Stimulated activated naive CD8-positive, alpha-beta T cell treated with anti-CD3 and anti-CD28 coated beads, Interleukin-15, amount 100 ng/mL, for 72 hours (primary cell): ENCODE measurements around the gene FAT1.

Experiments used
- ATAC-seq: fragments of 150-1000 bp; cut with Tn5 transposase; 2 replicates; pipeline ENCODE4 v1.10.0; 2021; ENCODE audit warnings: mild to moderate bottlenecking, moderate library complexity
- DNase-seq, 2 donors: peaks; one replicate each; pipeline ENCODE4 v3.0.0; 2021 to 2022
- H3K27ac Mint-ChIP-seq, 2 donors: one replicate each; pipeline ENCODE4 v1.8.0; 2022; ENCODE audit warnings: mild to moderate bottlenecking in 2 of 2, mixed read lengths in 2 of 2, moderate library complexity in 2 of 2
- H3K27me3 Mint-ChIP-seq: one replicate; pipeline ENCODE4 v1.8.0; 2022; ENCODE audit warnings: mixed read lengths
- H3K4me1 Mint-ChIP-seq: one replicate; pipeline ENCODE4 v1.8.0; 2022; ENCODE audit warnings: mild to moderate bottlenecking, mixed read lengths
- H3K4me3 Mint-ChIP-seq, 2 donors: one replicate each; pipeline ENCODE4 v1.8.0; 2022; ENCODE audit warnings: mild to moderate bottlenecking in 2 of 2, mixed read lengths in 2 of 2, moderate library complexity in 1 of 2
- H3K9me3 Mint-ChIP-seq, 2 donors: one replicate each; pipeline ENCODE4 v1.8.0; 2022; ENCODE audit warnings: mixed read lengths in 2 of 2

FAT1 gene

DNA sequence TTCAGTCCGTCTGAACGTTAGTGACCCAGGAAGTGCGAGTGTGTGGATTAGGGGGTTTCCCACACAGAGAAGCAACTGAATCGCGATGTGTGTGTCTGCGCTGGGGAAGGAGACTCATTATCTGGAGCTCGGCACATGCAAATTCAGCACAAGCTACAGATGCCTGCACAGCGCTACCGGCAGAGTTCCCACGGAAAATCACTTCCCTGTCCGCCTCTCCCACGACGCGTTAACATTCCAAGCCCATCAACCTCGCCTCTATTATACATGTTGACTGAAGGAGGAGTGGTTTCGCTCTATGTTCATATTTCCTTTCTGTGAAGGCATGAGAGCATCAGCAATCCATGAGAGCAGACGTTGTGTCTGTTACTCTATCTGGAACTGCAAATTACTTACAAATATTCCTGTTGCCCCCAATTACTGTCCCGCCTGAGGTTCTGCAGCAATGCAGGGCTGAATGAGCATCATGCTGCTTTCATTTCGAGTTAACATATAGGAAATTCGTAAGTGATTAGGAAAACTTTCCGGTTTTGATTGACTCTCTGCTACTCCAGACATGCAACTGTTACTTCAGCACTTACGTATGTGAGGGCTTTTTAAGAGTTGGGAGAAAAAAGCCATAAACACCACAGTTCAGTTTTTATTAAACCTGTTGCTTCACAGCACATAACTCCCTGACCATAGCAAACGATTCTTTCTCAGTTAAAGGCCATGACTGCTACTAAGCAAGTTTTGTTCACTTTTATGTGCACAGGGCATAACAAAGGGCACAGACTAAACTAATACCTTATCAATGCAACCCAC, 153.3 kb downstream of the FAT1 start:
- DNase-seq = no peak
- no peak overlapping the region for H3K27ac Mint-ChIP-seq
- no peak for ATAC-seq

DNA sequence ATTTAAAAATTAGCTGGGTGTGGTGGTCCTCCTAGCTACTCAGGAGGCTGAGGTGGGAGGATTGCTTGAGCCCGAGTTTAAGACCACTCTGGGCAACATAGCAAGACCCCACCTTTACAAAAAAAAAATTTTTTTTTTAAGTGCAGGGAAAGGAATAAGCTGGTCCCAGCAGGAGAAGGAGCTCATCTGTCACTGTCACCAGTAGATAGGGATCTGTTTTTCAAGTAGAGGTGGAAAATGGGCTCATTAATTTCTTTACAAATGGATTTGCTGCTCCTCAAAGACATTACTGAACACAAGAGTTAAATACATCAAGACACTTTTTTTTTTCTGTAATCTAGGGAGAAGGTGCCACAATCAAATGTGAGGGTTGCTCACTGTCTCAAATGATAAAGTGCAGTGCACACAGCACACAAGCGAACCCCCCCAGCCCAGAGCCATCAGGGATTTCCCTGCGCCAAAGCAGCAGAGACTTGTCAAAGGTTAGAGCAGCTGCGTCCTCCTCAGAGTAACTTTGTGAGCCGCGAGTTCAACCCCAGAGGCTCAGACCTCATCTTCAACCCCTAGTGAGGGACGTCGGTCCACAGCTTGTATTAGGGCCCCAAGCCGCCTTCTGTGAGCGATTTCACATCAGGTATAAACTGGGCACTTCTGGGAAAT, 154.0 kb downstream of the FAT1 start:
- Mint-ChIP-seq H3K4me3 (no peak overlapping the region), H3K9me3 (no peaks in the 10 kb centered on the region), H3K27ac (no peak overlapping the region), H3K27me3 (peaks cover 21% of the 10 kb centered on the region), H3K4me1 (no peaks in the 10 kb centered on the region)
- ATAC-seq = no peak
- DNase-seq = no peak

More for the DNA sequence above, 153.3 kb downstream of the FAT1 start:
- H3K27me3 Mint-ChIP-seq = peaks cover 21% of the 10 kb centered on the region
- no peak overlapping the region for H3K4me3 Mint-ChIP-seq
- no peaks in the 10 kb centered on the region for H3K4me1 Mint-ChIP-seq
- no peaks in the 10 kb centered on the region for H3K9me3 Mint-ChIP-seq

DNA sequence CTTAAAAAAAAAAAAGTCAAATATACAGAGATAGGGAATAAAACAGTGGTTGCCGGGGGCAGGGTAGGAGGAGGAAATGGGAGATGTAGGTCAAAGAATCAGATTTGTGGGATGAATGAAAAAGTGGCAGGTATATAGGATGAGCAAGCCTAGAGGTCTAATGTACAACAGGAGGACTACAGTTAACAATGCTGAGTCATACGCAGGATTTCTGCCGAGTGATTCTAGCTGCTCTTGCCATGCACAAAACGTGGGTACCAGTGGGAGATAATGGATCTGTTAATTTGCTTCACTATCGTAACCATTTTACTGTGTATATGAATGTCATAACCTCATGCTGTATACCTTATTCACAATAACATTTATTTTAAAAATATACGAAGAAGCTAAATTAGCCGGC, 157.6 kb downstream of the FAT1 start:
- no peak overlapping the region for H3K4me3 Mint-ChIP-seq
- ATAC-seq = no peak
- no peak overlapping the region for H3K27ac Mint-ChIP-seq
- no peak for DNase-seq
- peaks cover 0 to 5% of the 10 kb centered on the region in 2 donors for H3K9me3 Mint-ChIP-seq
- no peaks in the 10 kb centered on the region for H3K4me1 Mint-ChIP-seq
- H3K27me3 Mint-ChIP-seq = peaks cover 16% of the 10 kb centered on the region

DNA sequence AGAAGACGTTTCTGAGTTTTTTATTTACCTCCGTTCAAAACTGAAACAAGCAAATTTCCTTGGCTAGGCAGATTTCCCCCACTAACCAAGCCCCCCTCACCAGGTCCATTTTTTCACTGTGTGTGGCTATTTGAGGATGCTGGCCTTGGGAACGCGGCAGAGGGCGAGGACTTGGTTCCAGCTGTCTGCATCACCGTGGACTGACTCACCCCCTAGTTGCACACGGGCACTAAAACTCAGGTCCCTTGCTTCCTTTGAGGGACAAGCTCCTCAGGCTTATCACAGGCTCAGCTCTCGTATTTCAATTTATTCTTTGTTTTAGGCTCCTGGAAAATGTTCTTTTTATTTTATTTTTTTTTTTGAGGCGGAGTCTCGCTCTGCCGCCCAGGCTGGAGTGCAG, 159.9 kb downstream of the FAT1 start:
- no peak for ATAC-seq
- H3K9me3 Mint-ChIP-seq = peaks cover 6 to 9% of the 10 kb centered on the region in 2 donors
- no peak overlapping the region for H3K27ac Mint-ChIP-seq

DNA sequence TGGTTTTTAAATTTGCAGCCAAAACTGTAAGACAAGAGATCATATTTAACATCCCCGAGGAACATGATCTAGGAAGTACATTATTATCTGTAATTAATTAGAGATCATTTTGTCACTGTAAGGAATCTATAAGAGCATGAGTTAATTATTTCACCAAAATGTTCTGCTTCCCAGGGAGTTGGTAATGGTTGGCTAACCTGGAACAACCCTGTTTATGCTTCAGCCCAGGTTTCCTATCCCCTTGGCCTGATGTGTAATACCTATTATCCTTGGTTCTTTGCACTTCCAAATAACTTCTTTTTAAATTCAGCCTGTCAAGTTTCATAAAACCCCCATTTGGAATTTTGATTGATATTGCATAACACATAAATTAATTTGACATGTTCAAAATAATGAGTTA, 161.9 kb downstream of the FAT1 start:
- Mint-ChIP-seq H3K9me3 (peaks cover 9% of the 10 kb centered on the region in 2 donors), H3K4me1 (no peaks in the 10 kb centered on the region), H3K27me3 (peaks cover 9% of the 10 kb centered on the region), H3K27ac (no peak overlapping the region), H3K4me3 (no peak overlapping the region)
- DNase-seq (no peak), ATAC-seq (no peak)

More for the DNA sequence above, 159.9 kb downstream of the FAT1 start:
- Mint-ChIP-seq H3K4me1 (no peaks in the 10 kb centered on the region), H3K4me3 (no peak overlapping the region), H3K27me3 (peaks cover 9% of the 10 kb centered on the region)
- DNase-seq = no peak

DNA sequence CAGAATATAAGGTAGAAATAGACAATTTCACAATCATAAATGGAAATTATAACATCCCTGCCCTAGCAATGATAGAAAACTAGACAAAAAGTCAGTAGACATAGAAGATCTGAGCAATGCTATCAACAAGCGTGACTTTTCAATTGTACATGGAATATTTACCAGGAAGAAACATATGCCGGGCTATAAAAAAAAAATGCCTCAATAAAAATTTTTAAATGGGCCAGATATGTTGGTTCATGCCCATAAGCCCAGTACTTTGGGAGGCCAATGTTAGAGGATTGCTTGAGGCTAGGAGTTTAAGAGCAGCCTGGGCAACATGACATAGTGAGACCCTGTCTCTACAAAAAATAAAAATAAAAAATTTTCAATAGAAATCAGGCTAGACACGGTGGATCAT, 163.0 kb downstream of the FAT1 start:
- DNase-seq (no peak), ATAC-seq (no peak)
- Mint-ChIP-seq H3K4me3 (no peak overlapping the region), H3K9me3 (peaks cover 9% of the 10 kb centered on the region in 2 donors), H3K27me3 (peaks cover 7% of the 10 kb centered on the region), H3K4me1 (no peaks in the 10 kb centered on the region), H3K27ac (no peak overlapping the region)

DNA sequence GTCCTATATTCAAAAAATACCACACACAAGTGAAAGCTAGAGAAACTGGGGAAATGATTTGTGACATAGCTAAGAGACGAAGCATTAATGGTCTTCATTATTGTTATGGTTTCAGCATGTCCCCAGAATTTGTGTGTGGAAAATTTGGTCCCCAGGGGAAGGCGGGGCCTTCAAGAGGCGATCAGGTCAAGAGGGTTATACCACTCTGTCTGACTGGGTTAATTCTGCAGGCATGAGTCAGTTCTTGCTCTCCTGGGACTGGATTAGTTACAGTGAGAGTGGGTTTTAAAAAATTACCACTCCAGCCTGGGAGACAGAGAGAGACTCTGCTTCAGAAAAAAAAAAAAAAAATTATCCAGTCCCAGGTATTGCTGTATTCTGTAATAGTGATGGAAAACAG, 166.2 kb downstream of the FAT1 start:
- Mint-ChIP-seq H3K27ac (no peak overlapping the region), H3K9me3 (peaks cover 6 to 9% of the 10 kb centered on the region in 2 donors), H3K4me1 (no peaks in the 10 kb centered on the region), H3K27me3 (peaks cover 17% of the 10 kb centered on the region), H3K4me3 (no peak overlapping the region)
- no peak for ATAC-seq
- no peak for DNase-seq

DNA sequence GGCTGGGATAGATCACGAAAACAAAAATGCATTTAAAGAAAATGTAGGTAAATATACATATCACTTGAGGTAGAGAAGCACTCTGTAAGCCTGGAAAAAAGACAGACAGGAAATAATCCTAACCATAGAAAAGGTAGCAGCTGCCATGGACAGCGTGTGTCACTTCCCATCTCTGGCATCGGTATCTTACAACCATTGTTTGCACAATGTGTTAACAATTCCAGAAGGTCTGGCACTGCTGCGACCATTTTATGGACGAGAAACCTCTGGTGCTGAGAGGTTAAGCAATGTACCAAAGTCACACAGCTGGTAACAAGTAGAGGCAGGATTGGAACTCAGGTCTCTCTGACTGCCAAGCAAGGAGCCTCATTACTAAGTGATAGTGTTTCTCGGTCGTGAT, 166.6 kb downstream of the FAT1 start:
- DNase-seq (no peak), ATAC-seq (no peak)
- H3K27ac Mint-ChIP-seq = no peak overlapping the region

DNA sequence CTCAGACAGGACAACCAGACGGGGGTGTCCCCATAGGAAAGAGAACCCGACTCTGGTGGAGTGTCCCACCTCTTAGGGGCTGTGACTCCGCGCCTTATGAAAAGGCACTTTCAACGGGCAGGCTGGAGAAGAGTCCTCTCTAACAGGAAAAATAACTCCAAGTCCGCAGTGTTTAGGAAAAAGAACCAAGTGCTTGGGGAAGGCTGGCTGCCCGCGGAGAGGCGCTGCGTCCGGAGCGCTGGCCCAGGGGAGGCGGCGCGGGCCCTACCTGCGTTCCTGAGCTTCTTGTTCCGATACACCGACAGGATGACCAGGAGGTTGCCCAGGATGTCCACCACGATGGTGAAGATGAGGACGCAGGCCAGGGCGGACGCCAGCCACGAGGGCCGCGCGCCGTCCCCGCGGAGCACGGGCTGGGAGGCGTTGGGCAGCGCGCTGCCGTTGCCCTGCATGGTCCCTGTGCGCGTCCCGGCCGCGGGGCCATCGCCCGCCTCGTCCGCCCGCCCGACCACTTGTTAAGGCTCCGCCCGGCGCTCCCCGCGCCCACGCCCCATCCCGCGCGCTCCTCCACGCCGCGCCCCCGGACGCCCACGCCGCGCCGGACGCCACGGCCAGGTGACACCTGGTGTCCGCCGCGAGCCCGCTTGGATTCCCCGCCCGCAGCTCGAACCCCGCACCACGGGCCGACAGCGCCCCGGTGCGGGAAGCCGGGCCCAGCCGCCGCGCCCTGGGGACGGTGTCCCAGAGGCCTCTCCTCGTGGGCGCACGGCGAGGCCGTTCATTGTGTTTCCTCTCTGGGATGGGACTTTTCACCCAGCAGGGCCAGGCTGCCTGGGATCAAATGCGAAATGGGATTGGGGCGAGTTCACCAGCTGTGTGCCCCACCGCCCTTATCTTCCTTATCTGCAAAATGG, 168.5 kb downstream of the FAT1 start, which contains the start of gene MTNR1A:
Gene MTNR1A (minus strand): TSS at position 654 of the 914 bp plus-strand sequence. CDS start 202 bp downstream, at position 452.
- H3K4me1 Mint-ChIP-seq = no peaks in the 10 kb centered on the region
- no peak within 1 kb of the TSS for H3K27ac Mint-ChIP-seq
- peaks cover 33% of the 10 kb centered on the region for H3K27me3 Mint-ChIP-seq
- peaks cover 4 to 6% of the 10 kb centered on the region in 2 donors for H3K9me3 Mint-ChIP-seq
- DNase-seq (no peak), ATAC-seq (no peak)
- no peak within 1 kb of the TSS for H3K4me3 Mint-ChIP-seq

More for the DNA sequence above, 166.6 kb downstream of the FAT1 start:
- Mint-ChIP-seq H3K4me3 (no peak overlapping the region), H3K9me3 (peaks cover 4 to 9% of the 10 kb centered on the region in 2 donors), H3K27me3 (peaks cover 17% of the 10 kb centered on the region), H3K4me1 (no peaks in the 10 kb centered on the region)

DNA sequence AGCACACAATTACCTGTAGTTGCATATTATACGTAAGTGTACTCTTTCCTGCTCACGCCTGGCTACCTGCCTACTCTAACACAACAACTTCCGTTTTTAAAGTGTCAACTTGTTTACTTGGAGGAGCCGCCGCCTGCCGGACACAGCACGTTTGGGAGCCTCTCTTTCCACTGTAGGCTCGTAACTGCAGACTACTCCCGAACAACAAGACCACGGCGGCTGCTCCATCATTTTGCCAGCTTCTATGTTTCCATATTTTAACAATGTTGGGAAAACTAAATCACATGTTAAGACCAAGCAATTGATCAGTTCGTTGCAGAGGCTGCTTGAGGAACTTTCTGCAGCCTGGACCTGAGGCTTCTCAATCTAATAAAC, 169.1 kb downstream of the FAT1 start:
- no peak overlapping the region for H3K4me3 Mint-ChIP-seq
- H3K9me3 Mint-ChIP-seq = peaks cover 0 to 4% of the 10 kb centered on the region in 2 donors
- H3K27ac Mint-ChIP-seq = no peak overlapping the region

DNA sequence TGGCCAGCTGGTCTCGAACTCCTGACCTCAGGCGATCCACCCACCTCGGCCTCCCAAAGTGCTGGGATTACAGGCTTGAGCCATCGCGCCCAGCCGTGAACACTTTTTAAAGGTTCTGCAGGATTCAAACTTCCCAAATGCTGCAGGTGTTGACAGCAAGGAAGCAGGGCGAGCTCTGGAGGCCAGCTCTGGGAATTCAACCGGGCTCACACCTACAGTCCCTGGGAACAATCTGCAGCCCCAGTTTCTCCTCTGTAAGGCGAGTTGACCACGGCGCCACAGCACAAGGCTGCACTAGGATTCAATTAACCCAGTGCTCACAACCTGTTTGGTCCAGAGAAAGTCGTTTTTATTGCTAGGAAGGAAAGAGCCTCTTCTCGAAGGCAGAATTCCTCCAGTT, 169.9 kb downstream of the FAT1 start:
- Mint-ChIP-seq H3K27me3 (peaks cover 34% of the 10 kb centered on the region), H3K4me1 (no peaks in the 10 kb centered on the region), H3K27ac (no peak overlapping the region), H3K9me3 (peaks cover 0 to 3% of the 10 kb centered on the region in 2 donors), H3K4me3 (no peak overlapping the region)
- DNase-seq = no peak
- no peak for ATAC-seq

More for the DNA sequence above, 169.1 kb downstream of the FAT1 start:
- Mint-ChIP-seq H3K27me3 (peaks cover 34% of the 10 kb centered on the region), H3K4me1 (no peaks in the 10 kb centered on the region)
- no peak for DNase-seq
- no peak for ATAC-seq

DNA sequence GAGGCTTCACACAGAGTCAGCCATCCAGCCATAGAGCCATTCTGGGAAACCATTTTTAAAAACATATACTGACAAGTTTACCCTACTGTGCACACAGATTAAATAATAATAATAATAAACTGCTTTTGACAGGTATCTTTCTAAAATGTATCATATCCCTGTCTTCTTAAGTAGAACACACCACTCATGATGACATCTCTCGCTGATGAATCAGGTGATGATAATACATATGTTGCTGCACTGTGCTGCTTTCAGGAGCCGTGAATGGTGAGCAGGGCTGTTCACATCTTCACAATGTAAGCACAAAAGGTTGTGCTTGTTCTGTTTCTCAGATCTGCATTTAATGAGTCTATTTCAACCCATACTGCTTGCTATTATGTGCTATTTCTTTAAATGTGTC, 171.8 kb downstream of the FAT1 start:
- H3K27ac Mint-ChIP-seq = no peak overlapping the region
- H3K9me3 Mint-ChIP-seq = peaks cover 5 to 8% of the 10 kb centered on the region in 2 donors
- no peaks in the 10 kb centered on the region for H3K4me1 Mint-ChIP-seq
- peaks cover 41% of the 10 kb centered on the region for H3K27me3 Mint-ChIP-seq
- no peak overlapping the region for H3K4me3 Mint-ChIP-seq
- ATAC-seq (no peak), DNase-seq (no peak)

DNA sequence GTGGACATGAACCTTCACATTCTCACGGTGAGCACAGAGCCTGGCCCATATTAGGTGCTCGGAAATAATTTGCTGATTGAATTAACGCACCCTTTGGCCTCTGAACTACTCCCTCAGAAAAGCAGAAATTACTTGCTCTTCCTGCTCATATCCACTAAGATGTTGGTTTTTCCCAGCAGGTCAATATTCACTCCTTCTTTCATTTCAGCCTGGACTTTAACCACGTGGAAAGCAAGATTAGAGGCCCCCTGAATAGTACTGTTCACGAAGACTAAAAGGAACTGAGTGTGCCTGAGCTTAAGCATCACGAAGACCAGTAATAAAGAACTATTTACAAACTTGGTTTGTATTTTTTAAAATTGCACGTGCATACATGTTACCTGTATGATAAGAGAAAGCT, 178.2 kb downstream of the FAT1 start:
- no peak for ATAC-seq
- Mint-ChIP-seq H3K4me1 (no peaks in the 10 kb centered on the region), H3K27me3 (peaks cover 10% of the 10 kb centered on the region), H3K27ac (no peak overlapping the region), H3K9me3 (peaks cover 5 to 16% of the 10 kb centered on the region in 2 donors), H3K4me3 (no peak overlapping the region)
- DNase-seq = no peak

DNA sequence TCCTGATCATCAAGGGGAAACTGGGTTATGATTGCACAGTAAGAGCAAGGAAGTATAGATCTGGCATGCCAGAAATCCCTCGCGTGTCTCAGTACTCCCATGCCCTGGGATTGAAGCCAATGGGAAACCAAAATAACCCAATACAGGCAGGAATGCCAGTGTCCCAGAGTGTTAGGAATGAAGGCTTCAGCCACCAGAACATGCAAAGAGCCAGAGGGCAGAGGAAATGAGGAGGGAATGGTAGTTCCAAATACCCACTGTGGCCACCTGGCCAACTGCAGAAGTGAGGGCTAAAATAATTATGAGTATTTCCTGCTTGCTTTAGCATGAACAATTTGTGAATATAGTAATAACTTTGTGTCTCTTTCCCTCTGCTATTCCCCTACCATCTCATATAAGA, 180.4 kb downstream of the FAT1 start:
- no peak overlapping the region for H3K4me3 Mint-ChIP-seq
- peaks cover 7% of the 10 kb centered on the region for H3K27me3 Mint-ChIP-seq
- DNase-seq (no peak), ATAC-seq (no peak)
- no peak overlapping the region for H3K27ac Mint-ChIP-seq
- no peaks in the 10 kb centered on the region for H3K4me1 Mint-ChIP-seq
- H3K9me3 Mint-ChIP-seq = peaks cover 5 to 21% of the 10 kb centered on the region in 2 donors

DNA sequence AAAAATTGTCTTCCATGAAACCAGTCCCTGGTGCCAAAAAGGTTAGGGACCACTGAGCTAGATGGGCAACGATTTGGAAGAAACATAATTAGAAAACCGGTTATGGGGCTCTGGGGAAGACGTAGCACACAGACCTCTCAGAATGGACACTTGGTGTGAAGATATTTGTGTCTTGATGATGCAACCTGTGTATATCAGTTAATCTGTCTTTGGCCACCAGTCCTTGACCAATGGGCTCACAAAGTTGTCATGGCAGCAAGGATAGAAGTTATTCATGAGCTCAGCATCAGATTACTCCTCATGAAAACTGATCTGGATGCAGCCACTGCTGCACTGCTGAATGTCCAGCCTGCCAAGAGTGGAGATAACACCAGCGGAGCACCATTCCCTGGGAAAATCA, 181.9 kb downstream of the FAT1 start:
- H3K27ac Mint-ChIP-seq = no peak overlapping the region
- no peak for ATAC-seq
- no peak overlapping the region for H3K4me3 Mint-ChIP-seq
- peaks cover 0 to 20% of the 10 kb centered on the region in 2 donors for H3K9me3 Mint-ChIP-seq
- no peak for DNase-seq
- no peaks in the 10 kb centered on the region for H3K27me3 Mint-ChIP-seq
- H3K4me1 Mint-ChIP-seq = no peaks in the 10 kb centered on the region
